GM12875 (cell line): ENCODE results near the gene NUP42.
"Not testable (repeated sequence)": the region's sequence is repeated elsewhere in the genome, so short reads cannot be mapped to it uniquely, and the experiment has no call there.

Experiments
- H3K4me3 ChIP-seq: one replicate; pipeline ENCODE4 v1.5.1; 2011; ENCODE audit warnings: low read depth, low read length, control low read depth
- CTCF ChIP-seq: IDR thresholded peaks from 2 replicates; pipeline ENCODE4 v1.5.1; 2011; ENCODE audit warnings: low read depth, mild to moderate bottlenecking, control low read depth, inconsistent platforms, low read length, moderate library complexity, borderline replicate concordance; ENCODE audit not compliant: insufficient read depth

The NUP42 gene

GRCh38 chr7:23184291-23184690, 2.4 kb downstream of the NUP42 start:
- H3K4me3 ChIP-seq, result no peak overlapping the region
- no peak for TF ChIP-seq CTCF

GRCh38 chr7:23184709-23185359, 3.0 kb downstream of the NUP42 start:
- H3K4me3 ChIP-seq, result no peak overlapping the region

GRCh38 chr7:23185980-23186379, 4.1 kb downstream of the NUP42 start:
- TF ChIP-seq CTCF, result no peak
- no peak overlapping the region for H3K4me3 ChIP-seq

More at GRCh38 chr7:23184709-23185359, 3.0 kb downstream of the NUP42 start:
- TF ChIP-seq CTCF, result peak; percentile 25; the same call in 1 of the 2 replicates

- H3K4me3 ChIP-seq, result no peak overlapping the region
- no peak for TF ChIP-seq CTCF
Measured at GRCh38 chr7:23191022-23191421, 9.2 kb downstream of the NUP42 start.

- not testable (repeated sequence) for H3K4me3 ChIP-seq
Measured at GRCh38 chr7:23193650-23194227, 11.9 kb downstream of the NUP42 start.

GRCh38 chr7:23196306-23196705, 14.5 kb downstream of the NUP42 start:
- H3K4me3 ChIP-seq, result no peak overlapping the region
- TF ChIP-seq CTCF, result no peak

GRCh38 chr7:23197745-23198144, 15.9 kb downstream of the NUP42 start:
- not testable (repeated sequence) for H3K4me3 ChIP-seq

GRCh38 chr7:23200331-23200730, 18.5 kb downstream of the NUP42 start:
- H3K4me3 ChIP-seq, result no peak overlapping the region
- no peak for TF ChIP-seq CTCF
